ENCODE measurements around the gene VAC14.
"Not testable (repeated sequence)": the region's sequence is repeated elsewhere in the genome, so short reads cannot be mapped to it uniquely, and the experiment has no call there.

Gene VAC14

DNA sequence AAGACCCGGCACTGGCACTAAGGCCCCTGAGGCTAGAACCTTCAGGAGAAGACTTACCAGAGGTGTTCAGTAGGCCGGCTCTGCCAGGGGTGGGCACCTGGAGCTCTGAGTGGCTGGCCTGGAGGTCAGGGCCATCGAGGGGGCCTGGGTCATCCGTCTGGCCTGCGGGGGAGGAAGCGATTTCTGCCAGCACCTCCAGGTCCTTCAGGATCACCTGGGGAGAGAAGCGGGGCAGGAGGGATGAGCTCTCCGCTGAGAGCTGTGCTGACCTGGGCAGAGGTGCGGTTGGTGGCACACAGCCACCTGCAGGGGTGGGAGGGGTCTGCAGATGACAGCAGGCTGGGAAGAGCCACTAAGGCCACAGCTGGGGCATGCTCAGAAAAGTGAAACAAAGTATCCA is 56.6 kb downstream of the VAC14 start:
- no peak for DNase-seq (ENCODE audit: low read depth in 2 of 2)

- no peak for DNase-seq (ENCODE audit: low read depth in 2 of 2)
These were observed 57.2 kb downstream of the VAC14 start for GRCh38 chr16:70743791-70744190.

GRCh38 chr16:70742967-70743366 is 58.0 kb downstream of the VAC14 start:
- DNase-seq (ENCODE audit: low read depth in 2 of 2), result not testable (repeated sequence)

DNA sequence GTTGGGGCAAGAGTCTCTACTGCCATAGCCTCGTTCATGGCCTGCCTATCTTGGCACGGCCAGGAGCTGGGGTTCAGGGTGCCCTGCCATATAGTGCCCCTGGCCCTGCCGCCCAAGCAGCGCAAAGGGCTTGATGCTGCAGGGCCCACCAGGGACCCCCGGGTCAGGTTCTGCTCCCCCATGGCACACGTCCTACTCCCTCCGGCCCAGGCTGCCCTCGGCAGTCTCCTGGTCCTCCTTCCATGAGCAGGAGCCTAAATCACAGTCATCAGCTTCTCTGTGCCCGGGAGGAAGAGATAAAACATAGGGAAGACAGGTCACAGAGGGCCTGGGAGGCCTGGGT is 59.2 kb downstream of the VAC14 start:
- no peak for DNase-seq (ENCODE audit: low read depth in 2 of 2)

GRCh38 chr16:70740914-70741782 is 59.8 kb downstream of the VAC14 start:
- no peak for DNase-seq (ENCODE audit: low read depth in 2 of 2)

GRCh38 chr16:70740174-70740913 is 60.6 kb downstream of the VAC14 start:
- no peak for DNase-seq (ENCODE audit: low read depth in 2 of 2)

DNA sequence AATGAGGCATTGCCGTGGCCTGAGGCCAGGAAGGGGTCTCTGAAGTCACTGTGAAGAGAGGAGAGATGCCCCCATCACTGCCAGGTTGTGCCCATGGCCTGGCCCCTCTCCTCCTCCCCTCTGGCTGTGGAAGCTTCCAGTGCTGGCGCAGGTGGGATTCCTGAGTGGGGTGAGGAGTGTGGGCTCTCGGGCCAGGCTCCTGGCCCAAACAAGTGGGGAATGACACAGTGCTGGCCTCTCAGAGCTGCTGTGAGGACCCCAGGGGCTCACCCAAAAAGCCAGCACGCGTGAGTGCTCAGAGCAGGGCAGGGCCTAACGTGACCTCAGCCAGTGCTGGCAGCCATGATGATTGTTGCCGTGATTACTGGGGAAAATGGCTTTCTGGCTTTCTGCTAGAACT is 61.6 kb downstream of the VAC14 start:
- DNase-seq (ENCODE audit: low read depth in 2 of 2), result no peak

DNA sequence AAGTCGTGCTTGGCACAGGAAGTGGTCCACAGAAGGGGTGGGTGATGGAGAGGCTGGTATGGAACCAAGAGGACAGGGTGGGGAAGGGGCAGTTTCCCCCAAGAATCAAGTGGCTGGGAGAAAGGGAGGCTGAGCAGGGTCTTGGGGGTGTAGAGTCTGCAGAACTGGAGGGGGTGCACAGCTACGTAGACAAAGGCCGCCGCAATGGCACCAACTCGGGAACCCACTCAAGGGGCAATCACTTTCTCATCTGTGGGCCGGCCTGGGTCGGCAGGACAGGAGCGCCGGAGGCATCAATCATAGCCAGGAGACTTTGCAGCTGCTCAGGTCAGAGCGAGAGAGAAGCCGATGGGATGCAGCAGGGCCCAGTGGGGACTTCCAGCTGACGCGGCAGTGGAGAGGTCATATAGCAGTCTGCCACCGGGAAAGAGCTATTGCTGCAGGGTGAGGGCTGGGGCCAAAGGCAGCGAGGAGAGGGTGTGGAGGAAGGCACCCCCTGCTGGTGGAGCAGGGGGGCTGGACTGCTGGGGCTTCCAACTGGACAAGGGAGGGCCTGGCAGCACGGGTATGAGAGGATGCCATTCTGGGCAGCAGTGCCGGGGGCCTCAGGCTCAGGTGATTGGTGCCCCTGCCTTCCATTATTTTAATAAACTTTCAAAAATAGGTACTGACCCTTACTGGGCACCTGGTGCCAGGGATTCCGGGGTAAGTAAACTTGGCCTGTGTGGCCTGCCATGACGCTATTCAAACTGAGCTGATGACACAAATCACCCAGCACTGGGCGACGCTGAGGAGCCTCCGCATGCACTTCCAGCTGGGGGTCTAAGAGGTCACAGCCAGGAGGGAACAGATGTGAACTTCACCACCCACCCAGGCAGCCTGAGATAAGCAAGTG is 62.6 kb downstream of the VAC14 start:
- peak; percentile 20 to 30 for DNase-seq (ENCODE audit: low read depth in 2 of 2)

DNA sequence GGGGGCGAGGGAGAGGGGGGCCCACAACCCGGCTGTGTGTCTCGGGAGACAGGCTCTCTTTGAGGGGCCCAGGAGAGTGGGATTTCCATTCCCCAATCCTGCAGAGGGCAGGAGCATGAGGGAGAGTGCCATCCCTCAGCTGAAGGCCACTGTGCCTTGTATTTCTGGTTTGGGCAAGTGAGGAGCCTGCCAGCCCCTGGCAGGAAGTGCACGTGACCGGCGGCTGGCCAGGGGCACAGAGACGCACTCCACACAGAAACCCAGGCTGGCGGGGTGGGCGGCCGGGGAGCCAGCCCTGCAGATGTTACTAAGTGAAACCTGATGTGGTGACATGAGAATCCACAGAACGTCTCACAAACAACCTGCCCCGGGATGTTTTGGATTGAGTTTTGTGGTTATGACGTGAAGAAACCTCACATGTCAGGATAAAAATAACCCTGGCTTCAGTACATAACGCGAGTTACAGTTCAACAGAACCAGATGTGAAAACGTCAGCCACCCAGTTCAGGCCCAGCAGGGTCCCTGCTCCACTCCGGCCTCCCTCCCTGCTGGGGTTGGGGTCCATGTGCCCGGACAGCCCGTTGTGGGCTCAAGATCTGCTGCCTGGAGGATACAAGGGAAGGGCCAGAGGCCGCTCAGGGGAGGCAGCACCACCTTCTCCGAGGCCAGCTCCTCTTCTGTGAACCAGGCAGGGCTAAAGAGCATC is 63.4 kb downstream of the VAC14 start:
- peak; percentile 76 to 79 for DNase-seq (ENCODE audit: low read depth in 2 of 2)

DNA sequence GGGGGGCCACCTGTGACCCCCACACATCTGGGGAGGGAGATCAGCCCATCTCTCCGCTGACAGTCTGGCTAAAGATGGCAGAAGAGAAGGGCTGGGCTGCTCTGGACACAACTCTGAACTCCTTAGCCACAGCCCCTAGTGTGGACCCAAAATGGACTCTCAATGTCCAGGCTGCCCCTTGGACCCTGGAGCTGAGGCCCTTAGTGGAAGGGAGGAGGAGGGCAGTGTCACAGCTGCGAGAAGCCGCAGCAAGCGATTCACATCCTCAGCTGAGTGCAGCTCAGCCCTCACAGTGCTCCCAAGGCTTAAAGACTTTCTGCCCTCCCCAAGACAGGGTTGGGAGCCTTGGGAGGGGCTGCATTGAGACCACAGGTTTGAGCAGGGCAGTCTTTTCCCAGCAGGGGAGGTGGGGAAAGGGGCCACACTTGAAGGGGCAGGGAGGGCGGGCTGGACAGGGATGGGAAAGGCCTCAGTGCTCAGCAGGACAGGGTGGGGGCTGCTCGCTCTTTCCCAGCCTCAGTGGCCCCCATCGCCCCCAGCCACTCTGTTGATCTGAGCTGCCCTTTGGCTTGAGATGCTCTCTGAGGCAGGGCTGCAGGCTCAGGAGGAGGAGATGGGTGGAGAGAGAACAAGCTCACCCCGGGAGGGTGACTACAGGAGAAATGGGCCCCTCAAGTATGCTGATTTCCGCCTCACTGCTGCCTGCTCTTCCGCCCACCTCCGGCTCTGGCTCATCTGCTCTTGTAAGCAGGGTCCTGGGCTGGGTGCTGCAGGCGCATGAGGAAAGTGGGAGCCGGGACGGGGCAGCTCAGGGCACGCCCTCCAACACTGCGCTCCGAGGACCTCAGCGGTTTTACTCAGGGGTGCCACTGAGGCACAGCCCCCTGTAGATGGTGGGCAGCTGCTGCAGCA is 64.2 kb downstream of the VAC14 start:
- DNase-seq (ENCODE audit: low read depth in 2 of 2), result no peak

- DNase-seq (ENCODE audit: low read depth in 2 of 2), result no peak
These were observed 65.6 kb downstream of the VAC14 start for GRCh38 chr16:70735141-70735979.

GRCh38 chr16:70734522-70735095 is 66.3 kb downstream of the VAC14 start:
- no peak for DNase-seq (ENCODE audit: low read depth in 2 of 2)

GRCh38 chr16:70730944-70731343 is 70.0 kb downstream of the VAC14 start:
- DNase-seq (ENCODE audit: low read depth in 2 of 2), result no peak

- no peak for DNase-seq (ENCODE audit: low read depth in 2 of 2)
These were observed 70.9 kb downstream of the VAC14 start for GRCh38 chr16:70730031-70730430.

DNA sequence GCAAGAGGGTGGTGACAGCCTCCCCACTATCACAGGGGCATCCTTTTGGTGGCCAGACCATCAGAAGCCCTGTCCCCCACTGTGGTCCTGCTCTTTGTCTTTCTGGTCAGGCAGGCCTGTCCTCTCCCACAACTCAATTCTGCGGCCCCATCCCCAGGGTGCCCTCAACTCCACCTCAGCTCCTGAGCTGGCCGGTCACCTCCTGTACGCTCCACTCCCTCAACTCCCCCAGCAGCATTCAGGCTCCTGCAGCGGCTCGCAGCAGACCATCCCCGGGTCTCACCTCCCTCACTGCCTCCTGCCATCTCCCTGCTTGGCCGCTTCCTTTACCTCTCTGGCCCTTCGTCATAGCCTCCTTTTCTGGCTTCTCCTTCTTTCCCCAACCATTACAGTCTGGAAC is 71.7 kb downstream of the VAC14 start:
- DNase-seq (ENCODE audit: low read depth in 2 of 2), result no peak

GRCh38 chr16:70728150-70728549 is 72.8 kb downstream of the VAC14 start:
- DNase-seq (ENCODE audit: low read depth in 2 of 2), result no peak

GRCh38 chr16:70726892-70727361 is 74.0 kb downstream of the VAC14 start:
- DNase-seq (ENCODE audit: low read depth in 2 of 2), result no peak

DNA sequence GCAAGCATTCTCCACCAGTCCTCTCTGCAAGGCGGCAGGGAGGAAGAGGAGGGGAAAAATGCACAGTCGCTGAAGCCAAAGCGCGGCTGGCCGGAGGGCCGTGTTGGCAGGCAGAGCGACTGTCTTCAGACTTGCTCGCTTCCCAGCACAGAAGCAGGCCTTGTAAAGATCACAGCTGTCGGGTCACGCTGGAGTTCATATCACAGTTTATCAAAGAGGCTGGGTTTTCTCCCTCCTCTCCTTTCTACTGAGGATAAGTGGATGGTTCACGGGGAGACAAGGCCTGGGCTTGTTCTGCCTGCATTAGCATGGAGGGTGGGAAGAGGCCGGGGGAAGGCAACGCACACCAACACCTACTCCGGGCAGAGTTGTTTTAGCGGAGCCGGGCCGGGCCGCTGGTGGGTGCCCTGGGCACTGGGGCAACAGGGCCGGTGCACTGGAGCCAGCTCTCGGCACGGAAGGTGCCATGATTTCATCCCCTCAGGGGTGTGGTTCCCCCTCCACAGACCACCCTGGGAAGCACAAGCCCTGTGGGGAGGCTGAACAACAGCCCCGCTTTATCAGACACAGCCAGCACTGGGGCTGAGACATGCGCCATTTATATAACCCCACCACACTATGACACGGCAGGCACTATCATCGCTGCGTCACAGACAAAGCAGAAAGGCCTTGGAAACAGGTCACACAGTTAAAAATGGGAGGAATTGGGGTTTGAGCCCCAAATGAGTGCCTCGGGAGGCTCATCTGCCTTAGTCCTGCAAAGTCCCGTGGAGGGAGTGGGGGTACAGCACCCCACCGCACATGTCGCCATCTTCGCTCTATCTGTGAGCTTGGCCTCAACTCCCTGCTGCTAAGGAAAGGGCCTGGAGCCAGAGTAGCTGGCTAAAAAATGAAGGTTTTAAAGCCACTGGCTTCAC is 74.8 kb downstream of the VAC14 start:
- DNase-seq (ENCODE audit: low read depth in 2 of 2), result no peak

Measured in stimulated activated CD4-positive, alpha-beta T cell treated with anti-CD3 and anti-CD28 coated beads, Interleukin-15, amount 100 ng/mL, for 48 hours (primary cell).